Glutamatergic neuron (in vitro differentiated cells): Measurements from ENCODE around the gene FBXO46. TPM values are rescaled to one million over a fixed set of nuclear protein-coding genes. Genes with fewer than 3 reads are reported as not detected.

Source experiments
- DNase-seq: peaks from one replicate; pipeline ENCODE4 v3.0.0; 2022
- H3K27ac Mint-ChIP-seq: one replicate; pipeline ENCODE4 v1.8.0; 2020; ENCODE audit warnings: mild to moderate bottlenecking, mixed read lengths, inconsistent platforms; ENCODE audit not compliant: unreplicated experiment
- H3K27me3 Mint-ChIP-seq: one replicate; pipeline ENCODE4 v1.8.0; 2020; ENCODE audit warnings: mild to moderate bottlenecking, moderate library complexity, mixed read lengths, inconsistent platforms; ENCODE audit not compliant: unreplicated experiment
- H3K36me3 Mint-ChIP-seq: one replicate; pipeline ENCODE4 v1.8.0; 2020; ENCODE audit warnings: mild to moderate bottlenecking, mixed read lengths, inconsistent platforms; ENCODE audit not compliant: unreplicated experiment
- H3K4me1 Mint-ChIP-seq: one replicate; pipeline ENCODE4 v1.8.0; 2020; ENCODE audit warnings: mild to moderate bottlenecking, low read depth, mixed read lengths, inconsistent platforms; ENCODE audit not compliant: unreplicated experiment
- H3K4me3 Mint-ChIP-seq: one replicate; pipeline ENCODE4 v1.8.0; 2020; ENCODE audit warnings: mild to moderate bottlenecking, mixed read lengths, inconsistent platforms; ENCODE audit not compliant: unreplicated experiment
- H3K9me3 Mint-ChIP-seq: one replicate; pipeline ENCODE4 v1.8.0; 2020; ENCODE audit warnings: mild to moderate bottlenecking, moderate library complexity, mixed read lengths, inconsistent platforms; ENCODE audit not compliant: unreplicated experiment
- total RNA-seq: library from RNA; stranded (reverse); fragmentation: NEBNext Ultra II Directional; extraction: Animal tissue kit (Norgen Biotek cat#: 25700); gene quantifications from one replicate; pipeline ENCODE4 v1.2.1, GENCODE V29; 2021; ENCODE audit not compliant: unreplicated experiment
- TF ChIP-seq, protein P1 (sequence below): fragments of 200-600 bp; sonication (generic); IDR thresholded peaks from one replicate; pipeline ENCODE4 v1.5.0; 2021; ENCODE audit not compliant: partially characterized antibody, unreplicated experiment

FBXO46 gene
- total RNA-seq, 1 donor from 2014 or later = 20.4 TPM

GRCh38 chr19:45705710-45706415, 24.8 kb downstream of the FBXO46 start:
- DNase-seq = no peak
- H3K36me3 Mint-ChIP-seq = no peaks in the 10 kb centered on the region
- peaks cover 4% of the 10 kb centered on the region for H3K4me1 Mint-ChIP-seq
- peaks cover 4% of the 10 kb centered on the region for H3K9me3 Mint-ChIP-seq
- no peak overlapping the region for H3K4me3 Mint-ChIP-seq
- H3K27me3 Mint-ChIP-seq = peaks cover 3% of the 10 kb centered on the region
- H3K27ac Mint-ChIP-seq = no peak overlapping the region
- TF ChIP-seq, protein P1, sequence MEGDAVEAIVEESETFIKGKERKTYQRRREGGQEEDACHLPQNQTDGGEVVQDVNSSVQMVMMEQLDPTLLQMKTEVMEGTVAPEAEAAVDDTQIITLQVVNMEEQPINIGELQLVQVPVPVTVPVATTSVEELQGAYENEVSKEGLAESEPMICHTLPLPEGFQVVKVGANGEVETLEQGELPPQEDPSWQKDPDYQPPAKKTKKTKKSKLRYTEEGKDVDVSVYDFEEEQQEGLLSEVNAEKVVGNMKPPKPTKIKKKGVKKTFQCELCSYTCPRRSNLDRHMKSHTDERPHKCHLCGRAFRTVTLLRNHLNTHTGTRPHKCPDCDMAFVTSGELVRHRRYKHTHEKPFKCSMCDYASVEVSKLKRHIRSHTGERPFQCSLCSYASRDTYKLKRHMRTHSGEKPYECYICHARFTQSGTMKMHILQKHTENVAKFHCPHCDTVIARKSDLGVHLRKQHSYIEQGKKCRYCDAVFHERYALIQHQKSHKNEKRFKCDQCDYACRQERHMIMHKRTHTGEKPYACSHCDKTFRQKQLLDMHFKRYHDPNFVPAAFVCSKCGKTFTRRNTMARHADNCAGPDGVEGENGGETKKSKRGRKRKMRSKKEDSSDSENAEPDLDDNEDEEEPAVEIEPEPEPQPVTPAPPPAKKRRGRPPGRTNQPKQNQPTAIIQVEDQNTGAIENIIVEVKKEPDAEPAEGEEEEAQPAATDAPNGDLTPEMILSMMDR = no peak

DNA sequence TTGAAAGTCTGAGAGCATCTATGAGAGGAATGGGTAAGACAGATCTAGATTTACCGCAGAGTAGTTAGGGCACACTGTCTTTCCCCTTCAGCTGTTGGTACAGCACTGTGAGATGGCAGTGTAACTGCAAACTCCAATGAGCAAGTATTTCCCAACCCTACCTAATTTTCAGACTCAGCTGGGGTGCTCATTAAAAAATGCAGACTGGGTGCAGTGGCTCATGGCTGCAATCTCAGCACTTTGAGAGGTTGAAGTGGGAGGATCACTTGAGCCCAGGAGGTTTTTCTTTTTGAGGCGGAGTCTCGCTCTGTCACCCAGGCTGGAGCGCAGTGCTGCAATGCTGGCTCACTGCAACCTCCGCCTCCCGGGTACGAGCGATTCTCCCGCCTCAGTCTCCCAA, 25.6 kb downstream of the FBXO46 start:
- Mint-ChIP-seq H3K4me1 (no peaks in the 10 kb centered on the region), H3K27ac (no peak overlapping the region), H3K36me3 (no peaks in the 10 kb centered on the region)

GRCh38 chr19:45701676-45702075, 29.0 kb downstream of the FBXO46 start:
- peaks cover 4% of the 10 kb centered on the region for H3K27me3 Mint-ChIP-seq
- TF ChIP-seq, protein P1 = no peak

More for the DNA sequence above, 25.6 kb downstream of the FBXO46 start:
- Mint-ChIP-seq H3K27me3 (peaks cover 3% of the 10 kb centered on the region), H3K9me3 (no peaks in the 10 kb centered on the region), H3K4me3 (no peak overlapping the region)
- TF ChIP-seq, protein P1 = no peak
- DNase-seq = no peak

GRCh38 chr19:45693106-45693788, 37.4 kb downstream of the FBXO46 start:
- peaks cover 4% of the 10 kb centered on the region for H3K27me3 Mint-ChIP-seq
- TF ChIP-seq, protein P1 = peak; percentile 89
- H3K27ac Mint-ChIP-seq = no peak overlapping the region
- no peaks in the 10 kb centered on the region for H3K36me3 Mint-ChIP-seq
- peaks cover 2% of the 10 kb centered on the region for H3K4me1 Mint-ChIP-seq
- peaks cover 7% of the 10 kb centered on the region for H3K9me3 Mint-ChIP-seq
- peak overlapping the region; percentile 99 for H3K4me3 Mint-ChIP-seq
- DNase-seq = peak; percentile 92

More at GRCh38 chr19:45701676-45702075, 29.0 kb downstream of the FBXO46 start:
- H3K27ac Mint-ChIP-seq = no peak overlapping the region
- H3K9me3 Mint-ChIP-seq = no peaks in the 10 kb centered on the region
- H3K4me3 Mint-ChIP-seq = no peak overlapping the region
- H3K4me1 Mint-ChIP-seq = no peaks in the 10 kb centered on the region
- DNase-seq = no peak
- H3K36me3 Mint-ChIP-seq = no peaks in the 10 kb centered on the region
